ENCODE measurements around the gene INHBB. TPM values are rescaled to one million over a fixed set of nuclear protein-coding genes. Genes with fewer than 3 reads are reported as not detected.

Gene INHBB
- total and polyA plus RNA-seq, 2 of the 4 experiments (the other 2 are of a cell fraction) = 0.18 to 0.92 TPM

DNA sequence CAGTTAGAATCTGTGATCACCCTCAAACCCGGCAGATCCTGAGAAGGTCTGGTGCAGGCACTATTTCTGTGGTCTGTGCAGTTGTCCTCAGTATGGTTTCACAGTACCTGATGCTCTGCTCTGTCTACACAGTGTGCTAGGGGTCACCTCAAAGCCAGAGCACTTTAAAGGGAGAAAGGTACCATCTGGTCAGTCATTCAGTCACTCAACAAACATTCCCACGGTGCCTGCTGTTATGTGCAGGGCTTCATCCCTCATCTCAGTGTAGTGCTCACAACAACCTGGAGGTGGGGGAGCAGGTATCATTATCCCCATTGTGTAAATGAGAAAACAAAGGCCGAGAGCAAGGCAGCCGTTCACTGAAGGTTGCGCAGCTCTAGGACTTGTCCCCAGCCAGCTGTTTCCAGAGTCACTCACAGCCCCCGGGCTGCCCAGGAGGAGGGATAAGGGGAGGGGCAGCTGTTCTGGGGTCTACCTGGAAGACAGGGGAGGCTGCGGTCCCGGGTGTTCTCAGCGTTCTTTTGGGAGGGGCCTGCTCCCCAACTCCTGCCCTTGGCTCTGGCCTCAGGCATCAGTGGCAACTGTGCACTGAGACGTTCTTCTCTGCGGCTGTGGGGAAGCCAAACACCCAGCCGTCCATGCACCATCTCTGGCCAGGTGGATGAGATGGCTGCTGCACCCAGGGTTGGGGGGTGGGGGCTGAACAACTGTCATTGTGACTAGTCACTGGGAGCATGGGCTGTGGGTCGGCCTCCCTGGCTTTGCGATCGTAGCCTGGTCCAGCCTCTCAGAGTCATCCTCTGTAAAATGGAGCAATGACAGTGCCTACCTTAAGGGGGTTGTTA lies 9.2 kb downstream of the INHBB start:
- ChIA-PET CTCF (no interaction called here), POLR2A (ENCODE audit: unreplicated experiment) (no interaction called here)
- ATAC-seq (ENCODE audit: low read depth) (no peak), DNase-seq (no peak)
- no peak overlapping the region for H3K27ac ChIP-seq (ENCODE audit: insufficient read depth, low read length)
- H2BK5ac ChIP-seq (ENCODE audit: low read depth, low read length, poor library complexity, severe bottlenecking) = no peak overlapping the region
- in situ Hi-C loops (cut with MboI; ENCODE audit: low sequenced_read_pairs) = no loop called here
- H3K36me3 ChIP-seq (ENCODE audit: control insufficient read depth, insufficient read depth, low read length) = no peaks in the 10 kb centered on the region
- no peak overlapping the region for H2BK20ac ChIP-seq (ENCODE audit: low read depth, low read length)
- no peak overlapping the region for H2BK120ac ChIP-seq (ENCODE audit: low read depth, low read length)
- 75% methylated on average over 2 of the region's 15 CpGs; no CpG with 5 or more reads in 1 of the 2 experiments for WGBS, 2 experiments (ENCODE audit: extremely low coverage in 2 of 2, insufficient read length in 1 of 2)
- no peak overlapping the region for H3K14ac ChIP-seq (replicated peaks; ENCODE audit: low read depth, low read length)
- H4K91ac ChIP-seq (ENCODE audit: insufficient read depth, low read depth, low read length) = no peak overlapping the region
- no peak overlapping the region for H4K8ac ChIP-seq (ENCODE audit: low read depth in 2 of 2, low read length in 2 of 2)
- no peak for TF ChIP-seq POLR2A (IDR thresholded peaks at IDR 0.05; ENCODE audit: low read depth, low read length)
- H3K9ac ChIP-seq (ENCODE audit: low read depth, low read length) = no peak overlapping the region
- H3K4me2 ChIP-seq (ENCODE audit: low read depth, low read length) = no peak overlapping the region
- H3K9me3 ChIP-seq (ENCODE audit: control insufficient read depth, insufficient read depth, low read length) = no peaks in the 10 kb centered on the region
- intact Hi-C loops (cut with micrococcal nuclease) = no loop called here
- H2AK5ac ChIP-seq (ENCODE audit: low read depth, low read length) = no peak overlapping the region
- H3K18ac ChIP-seq (ENCODE audit: low read depth, low read length) = no peak overlapping the region
- H2BK15ac ChIP-seq (ENCODE audit: low read depth, low read length) = no peak overlapping the region
- H2AK9ac ChIP-seq (replicated peaks; ENCODE audit: low read depth, low read length, poor library complexity) = peak overlapping the region; percentile 72
- H3K4me1 ChIP-seq (ENCODE audit: control insufficient read depth, insufficient read depth, low read length) = no peaks in the 10 kb centered on the region
- H3K4me3 ChIP-seq (ENCODE audit: insufficient read depth, low read depth, low read length) = no peak overlapping the region
- H3K79me1 ChIP-seq (ENCODE audit: low read depth in 1 of 2, low read length in 2 of 2) = no peaks in the 10 kb centered on the region
- H3K56ac ChIP-seq (ENCODE audit: extremely low read depth, insufficient read depth, low read length) = no peak overlapping the region
- BruUV-seq (replicated peaks) = no TSS peak
- no peaks in the 10 kb centered on the region for H4K20me1 ChIP-seq (ENCODE audit: insufficient read depth, low read length)
- H3K23ac ChIP-seq (ENCODE audit: low read depth, low read length) = no peak overlapping the region
- dilution Hi-C loops (cut with HindIII; ENCODE audit: low sequenced_read_pairs, unreplicated experiment) = no loop called here
- H3K27me3 ChIP-seq (ENCODE audit: control insufficient read depth, insufficient read depth, low read length) = peaks cover 77% of the 10 kb centered on the region
- no peak overlapping the region for H2AFZ ChIP-seq (replicated peaks; ENCODE audit: low read length, poor library complexity)
- H3K4ac ChIP-seq (ENCODE audit: low read depth, low read length) = no peak overlapping the region
- H3K9me1 ChIP-seq (ENCODE audit: insufficient read depth, low read length) = no peaks in the 10 kb centered on the region
- H4K5ac ChIP-seq (ENCODE audit: low read depth, low read length) = no peak overlapping the region

Measured in IMR-90 (cell line).